Liver (tissue), 9 donors: ENCODE results near the gene MYO16. TPM values are rescaled to one million over a fixed set of nuclear protein-coding genes. Genes with fewer than 3 reads are reported as not detected.

Experiments
- DNase-seq: peaks from one replicate; pipeline ENCODE4 v3.0.0-alpha.2; 2017; ENCODE audit warnings: low spot score
- H3K27ac ChIP-seq, 2 donors: one replicate each; pipeline ENCODE4 v1.7.0; 2013; ENCODE audit warnings: inconsistent platforms in 2 of 2, low read length in 2 of 2, control low read depth in 1 of 2, low read depth in 1 of 2, mild to moderate bottlenecking in 1 of 2
- H3K27me3 ChIP-seq, 4 donors: one replicate each; pipeline versions ENCODE4 v1.6.1 to v1.7.0; 2013; ENCODE audit warnings: low read length in 3 of 4, inconsistent platforms in 1 of 4, mild to moderate bottlenecking in 1 of 4, moderate library complexity in 1 of 4; ENCODE audit not compliant: control insufficient read depth in 4 of 4, insufficient read depth in 4 of 4
- H3K36me3 ChIP-seq, 4 donors: one replicate each; pipeline versions ENCODE4 v1.6.1 to v1.7.0; 2013; ENCODE audit warnings: low read length in 3 of 4, mild to moderate bottlenecking in 3 of 4, low read depth in 1 of 4, moderate library complexity in 1 of 4; ENCODE audit not compliant: control insufficient read depth in 4 of 4, insufficient read depth in 3 of 4
- H3K4me1 ChIP-seq, 4 donors: one replicate each; pipeline versions ENCODE4 v1.6.1 to v1.7.0; 2013; ENCODE audit warnings: low read length in 3 of 4, mild to moderate bottlenecking in 3 of 4, moderate library complexity in 1 of 4; ENCODE audit not compliant: control insufficient read depth in 4 of 4, insufficient read depth in 4 of 4
- H3K4me3 ChIP-seq, 3 donors: one replicate each; pipeline versions ENCODE4 v1.6.1 to v1.7.0; 2013; ENCODE audit warnings: low read length in 3 of 3, control low read depth in 1 of 3, low read depth in 1 of 3, mild to moderate bottlenecking in 1 of 3
- H3K9ac ChIP-seq, 2 donors: one replicate each; pipeline ENCODE4 v1.7.0; 2013; ENCODE audit warnings: low read length in 2 of 2, mild to moderate bottlenecking in 2 of 2, moderate library complexity in 2 of 2, control low read depth in 1 of 2, low read depth in 1 of 2
- H3K9me3 ChIP-seq, 4 donors: one replicate each; pipeline versions ENCODE4 v1.6.1 to v1.7.0; 2013; ENCODE audit warnings: low read length in 3 of 4; ENCODE audit not compliant: control insufficient read depth in 4 of 4
- ATF3 ChIP-seq: IDR thresholded peaks from 2 replicates; pipeline ENCODE4 v1.6.1; 2016; ENCODE audit warnings: antibody characterized with exemption
- CTCF ChIP-seq: fragments of 150-350 bp; IDR thresholded peaks from 2 replicates; pipeline ENCODE4 v1.5.1; 2017; ENCODE audit warnings: improper control_type of control experiment, low read depth, low read length; ENCODE audit not compliant: missing input control
- FOXA1 ChIP-seq: IDR thresholded peaks from 2 replicates; pipeline ENCODE4 v1.6.1; 2016; ENCODE audit warnings: antibody characterized with exemption
- GABPA ChIP-seq, 2 donors: IDR thresholded peaks in 1 of 2; conservative IDR thresholded peaks in 1 of 2; 2 replicates each; pipeline ENCODE4 v1.6.1; 2016; ENCODE audit warnings: antibody characterized with exemption in 2 of 2, mild to moderate bottlenecking in 1 of 2, moderate library complexity in 1 of 2
- HNF4A ChIP-seq, 2 donors: conservative IDR thresholded peaks; 2 replicates each; pipeline ENCODE4 v1.6.1; 2016; ENCODE audit warnings: antibody characterized with exemption in 2 of 2, mild to moderate bottlenecking in 2 of 2
- HNF4G ChIP-seq: IDR thresholded peaks from 2 replicates; pipeline ENCODE4 v1.6.1; 2016; ENCODE audit warnings: antibody characterized with exemption
- JUND ChIP-seq, 2 donors: IDR thresholded peaks; 2 replicates each; pipeline ENCODE4 v1.6.1; 2016; ENCODE audit warnings: antibody characterized with exemption in 2 of 2
- MAX ChIP-seq: IDR thresholded peaks from 2 replicates; pipeline ENCODE4 v1.6.1; 2016; ENCODE audit warnings: antibody characterized with exemption
- NR2F2 ChIP-seq: IDR thresholded peaks from 2 replicates; pipeline ENCODE4 v1.6.1; 2016; ENCODE audit warnings: antibody characterized with exemption
- REST ChIP-seq: IDR thresholded peaks from 2 replicates; pipeline ENCODE4 v1.6.1; 2016; ENCODE audit warnings: antibody characterized with exemption, mild to moderate bottlenecking
- RXRA ChIP-seq, 2 donors: IDR thresholded peaks; 2 replicates each; pipeline ENCODE4 v1.6.1; 2017 to 2018; ENCODE audit warnings: antibody characterized with exemption in 2 of 2, mild to moderate bottlenecking in 1 of 2
- YY1 ChIP-seq: IDR thresholded peaks from 2 replicates; pipeline ENCODE4 v1.6.1; 2016; ENCODE audit warnings: antibody characterized with exemption, mild to moderate bottlenecking
- ZBTB33 ChIP-seq: IDR thresholded peaks from 2 replicates; pipeline ENCODE4 v1.6.1; 2016; ENCODE audit warnings: antibody characterized with exemption
- WGBS: extraction: QIAGEN DNeasy Blood & Tissue Kit; methylation state at CpG from one replicate; pipeline ENCODE4 v1.1.7; 2013; 5-methylcytosine and 5-hydroxymethylcytosine counted together
- polyA plus RNA-seq, 2 donors: library from polyadenylated mRNA; stranded (reverse) in 1 of 2; unstranded in 1 of 2; fragments of 200-250 nt in 1 of 2; fragments of >200 nt in 1 of 2; fragmentation: Nextera tagmentation in 1 of 2; extraction: Ambion mirVana in 1 of 2; gene quantifications; one replicate each; pipeline versions ENCODE4 v1.2.1 to v1.2.3, GENCODE V29; 2013 to 2015
- total RNA-seq, 2 donors: library from RNA; depleted of rRNA; stranded (reverse); fragments of >200 nt; gene quantifications; one replicate each; pipeline ENCODE4 v1.2.3, GENCODE V29; 2014
- donor health status: healthy.
- donor health status: healthy.
- donor health status: healthy.
- donor health status: healthy.
- donor health status: healthy.

The MYO16 gene
- total and polyA plus RNA-seq, 4 donors = 0.37 to 1.1 (median 0.68) TPM

GRCh38 chr13:109163037-109163379 lies 533.6 kb downstream of the MYO16 start:
- H3K27me3 ChIP-seq = no peaks in the 10 kb centered on the region
- no peak for DNase-seq
- TF ChIP-seq ATF3 = no peak
- no peak for TF ChIP-seq REST
- no peak for TF ChIP-seq ZBTB33
- no peak for TF ChIP-seq FOXA1
- TF ChIP-seq HNF4A (conservative IDR thresholded peaks at IDR 0.05) = no peak
- TF ChIP-seq CTCF = no peak
- no peak for TF ChIP-seq MAX
- no peak for TF ChIP-seq RXRA (IDR thresholded peaks at IDR 0.05)
- TF ChIP-seq GABPA (IDR thresholded peaks at IDR 0.05 in 1 of 2, conservative IDR thresholded peaks at IDR 0.05 in 1 of 2) = no peak
- TF ChIP-seq HNF4G = no peak
- no peak for TF ChIP-seq YY1
- TF ChIP-seq NR2F2 = no peak
- no peak for TF ChIP-seq JUND (IDR thresholded peaks at IDR 0.05)
- H3K4me1 ChIP-seq = no peaks in the 10 kb centered on the region
- no peaks in the 10 kb centered on the region for H3K36me3 ChIP-seq
- no peak overlapping the region for H3K9ac ChIP-seq
- H3K27ac ChIP-seq = no peak overlapping the region
- no peaks in the 10 kb centered on the region for H3K9me3 ChIP-seq
- 82% methylated on average over 6 of the region's 6 CpGs for WGBS
- H3K4me3 ChIP-seq = no peak overlapping the region

- no peak overlapping the region for H3K27ac ChIP-seq
- no peaks in the 10 kb centered on the region for H3K36me3 ChIP-seq
- no peak for DNase-seq
- H3K9me3 ChIP-seq = no peaks in the 10 kb centered on the region
- no peak for TF ChIP-seq FOXA1
- 83% methylated on average over 6 of the region's 6 CpGs for WGBS
- H3K27me3 ChIP-seq = no peaks in the 10 kb centered on the region
- no peak overlapping the region for H3K4me3 ChIP-seq
- no peaks in the 10 kb centered on the region for H3K4me1 ChIP-seq
- H3K9ac ChIP-seq = no peak overlapping the region
These were observed 536.0 kb downstream of the MYO16 start for GRCh38 chr13:109165417-109165904.
